Nephron progenitor cell (in vitro differentiated cells): ENCODE results near the gene ZFYVE9.

Experiments
- DNase-seq: peaks from one replicate; pipeline ENCODE4 v3.0.0; 2021
- H3K27ac Mint-ChIP-seq: 2 replicates; pipeline ENCODE4 v1.8.0; 2021; ENCODE audit warnings: mild to moderate bottlenecking, moderate library complexity, mixed read lengths
- H3K27me3 Mint-ChIP-seq: 2 replicates; pipeline ENCODE4 v1.8.0; 2021; ENCODE audit warnings: mild to moderate bottlenecking, low read depth, mixed read lengths; ENCODE audit not compliant: poor library complexity
- H3K36me3 Mint-ChIP-seq: 2 replicates; pipeline ENCODE4 v1.8.0; 2021; ENCODE audit warnings: low read depth, mixed read lengths
- H3K4me1 Mint-ChIP-seq: 2 replicates; pipeline ENCODE4 v1.8.0; 2021; ENCODE audit warnings: mixed read lengths
- H3K4me3 Mint-ChIP-seq: 2 replicates; pipeline ENCODE4 v1.8.0; 2021; ENCODE audit warnings: mild to moderate bottlenecking, moderate library complexity, mixed read lengths
- H3K9me3 Mint-ChIP-seq: 2 replicates; pipeline ENCODE4 v1.8.0; 2021; ENCODE audit warnings: mild to moderate bottlenecking, moderate library complexity, mixed read lengths
- TF ChIP-seq, protein P1 (sequence below): fragments of 200-600 bp; sonication (generic); IDR thresholded peaks from 2 replicates; pipeline ENCODE4 v1.5.0; 2021; ENCODE audit warnings: antibody characterized with exemption

ZFYVE9 gene

DNA sequence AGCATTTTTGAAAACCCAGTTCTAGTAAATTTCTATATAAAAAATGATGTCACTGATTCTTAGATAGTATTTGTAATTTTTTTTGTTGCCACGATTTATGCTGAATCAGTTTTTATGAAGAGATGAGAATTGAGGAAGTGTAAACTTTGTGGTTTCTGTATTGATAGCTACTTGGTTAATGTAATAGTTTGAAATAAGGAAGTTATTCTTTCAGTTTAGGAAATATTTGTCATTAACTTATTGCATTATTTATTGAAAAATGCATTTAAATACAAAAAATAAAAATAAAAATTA is 97.8 kb downstream of the ZFYVE9 start:
- H3K9me3 Mint-ChIP-seq: no peaks in the 10 kb centered on the region
- peaks cover 11% of the 10 kb centered on the region for H3K36me3 Mint-ChIP-seq
- no peak overlapping the region for H3K27ac Mint-ChIP-seq
- TF ChIP-seq, protein P1, sequence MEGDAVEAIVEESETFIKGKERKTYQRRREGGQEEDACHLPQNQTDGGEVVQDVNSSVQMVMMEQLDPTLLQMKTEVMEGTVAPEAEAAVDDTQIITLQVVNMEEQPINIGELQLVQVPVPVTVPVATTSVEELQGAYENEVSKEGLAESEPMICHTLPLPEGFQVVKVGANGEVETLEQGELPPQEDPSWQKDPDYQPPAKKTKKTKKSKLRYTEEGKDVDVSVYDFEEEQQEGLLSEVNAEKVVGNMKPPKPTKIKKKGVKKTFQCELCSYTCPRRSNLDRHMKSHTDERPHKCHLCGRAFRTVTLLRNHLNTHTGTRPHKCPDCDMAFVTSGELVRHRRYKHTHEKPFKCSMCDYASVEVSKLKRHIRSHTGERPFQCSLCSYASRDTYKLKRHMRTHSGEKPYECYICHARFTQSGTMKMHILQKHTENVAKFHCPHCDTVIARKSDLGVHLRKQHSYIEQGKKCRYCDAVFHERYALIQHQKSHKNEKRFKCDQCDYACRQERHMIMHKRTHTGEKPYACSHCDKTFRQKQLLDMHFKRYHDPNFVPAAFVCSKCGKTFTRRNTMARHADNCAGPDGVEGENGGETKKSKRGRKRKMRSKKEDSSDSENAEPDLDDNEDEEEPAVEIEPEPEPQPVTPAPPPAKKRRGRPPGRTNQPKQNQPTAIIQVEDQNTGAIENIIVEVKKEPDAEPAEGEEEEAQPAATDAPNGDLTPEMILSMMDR: no peak
- no peak for DNase-seq
- H3K4me3 Mint-ChIP-seq: no peak overlapping the region
- H3K27me3 Mint-ChIP-seq: no peaks in the 10 kb centered on the region
- peaks cover 12% of the 10 kb centered on the region for H3K4me1 Mint-ChIP-seq

DNA sequence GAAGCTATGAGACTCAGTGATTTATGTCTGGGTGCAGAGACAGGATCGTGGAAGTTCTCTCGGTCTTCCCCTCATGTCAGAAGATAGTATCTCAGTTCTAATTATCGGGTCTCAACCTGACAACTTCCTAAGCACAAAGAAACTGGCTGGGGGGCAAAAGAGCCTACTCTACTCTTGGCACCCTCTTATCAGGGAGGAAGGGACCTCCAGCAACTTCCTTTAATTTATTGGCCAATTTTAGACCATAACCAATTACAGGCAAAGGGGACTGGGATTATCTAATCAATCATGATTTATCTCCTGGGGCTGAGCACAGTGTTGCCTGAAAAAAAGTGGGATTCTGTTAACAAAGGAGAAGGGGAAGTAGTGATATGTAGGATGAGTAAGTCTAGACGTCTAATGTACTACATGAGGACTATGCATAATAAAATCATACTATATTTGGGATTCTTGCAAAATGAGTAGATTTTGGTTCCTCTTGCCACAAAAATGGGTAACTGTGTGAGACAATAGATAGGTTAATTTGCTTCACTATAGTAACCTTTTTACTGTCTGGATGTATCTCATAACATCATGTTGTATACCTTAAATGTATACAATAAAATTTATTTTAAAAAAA is 98.8 kb downstream of the ZFYVE9 start:
- TF ChIP-seq, protein P1: no peak
- Mint-ChIP-seq H3K4me3 (no peak overlapping the region), H3K27me3 (no peaks in the 10 kb centered on the region), H3K9me3 (no peaks in the 10 kb centered on the region), H3K36me3 (peaks cover 11% of the 10 kb centered on the region), H3K27ac (no peak overlapping the region), H3K4me1 (peaks cover 12% of the 10 kb centered on the region)
- DNase-seq: no peak

DNA sequence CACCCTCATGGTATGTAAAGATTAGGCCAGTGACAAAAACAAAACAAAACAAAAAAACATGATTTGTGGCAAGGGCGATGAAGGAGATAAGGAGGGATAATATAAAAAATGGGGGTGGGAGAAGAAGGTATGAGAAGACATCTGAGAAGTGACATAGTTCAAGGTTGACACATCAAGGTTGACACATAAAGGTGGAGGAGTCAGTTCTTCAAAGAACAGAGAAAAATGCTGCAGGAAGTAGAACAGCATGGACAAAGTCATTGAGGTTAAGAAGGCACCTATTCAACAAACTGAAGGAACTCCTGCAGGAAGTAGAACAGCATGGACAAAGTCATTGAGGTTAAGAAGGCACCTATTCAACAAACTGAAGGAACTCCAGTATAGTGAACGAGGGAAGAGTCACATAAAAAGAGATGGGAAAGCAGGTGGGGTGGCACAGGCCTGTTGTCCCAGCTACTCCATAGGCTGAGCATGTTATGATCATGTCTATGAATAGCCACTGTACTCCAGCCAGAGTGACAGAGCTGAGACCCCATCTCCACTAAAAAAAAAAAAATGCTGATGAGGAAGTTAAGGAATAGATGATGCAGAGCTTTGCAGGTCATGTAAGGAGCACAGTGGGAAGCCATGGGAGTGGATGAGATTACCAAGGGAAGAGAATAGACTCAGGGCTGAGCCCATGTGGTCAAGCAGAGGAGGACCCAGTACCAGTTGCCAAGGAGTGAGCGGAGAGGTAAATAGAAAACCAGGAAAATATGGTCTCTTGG is 101.5 kb downstream of the ZFYVE9 start:
- Mint-ChIP-seq H3K4me3 (no peak overlapping the region), H3K27me3 (peaks cover 2% of the 10 kb centered on the region), H3K4me1 (peaks cover 12% of the 10 kb centered on the region), H3K27ac (no peak overlapping the region), H3K9me3 (no peaks in the 10 kb centered on the region), H3K36me3 (peaks cover 14% of the 10 kb centered on the region)
- TF ChIP-seq, protein P1: no peak
- no peak for DNase-seq

DNA sequence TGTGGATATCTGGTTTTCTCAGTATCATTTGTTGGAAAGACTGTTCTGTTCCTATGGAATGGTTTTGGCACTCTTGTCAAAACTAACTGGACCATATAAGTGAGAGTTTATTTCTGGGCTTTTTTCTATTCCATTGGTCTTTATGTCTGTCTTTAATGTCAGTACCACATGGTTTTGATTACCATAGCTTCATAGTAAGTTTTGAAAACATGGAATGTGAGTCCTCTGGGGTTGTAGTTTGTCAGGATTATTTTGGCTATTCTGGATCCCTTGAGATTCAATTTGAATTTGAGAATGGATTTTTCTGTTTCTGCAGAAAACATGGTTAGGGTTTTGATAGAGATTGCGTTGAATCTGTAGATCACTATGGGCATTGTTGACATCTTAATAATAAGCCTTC is 107.9 kb downstream of the ZFYVE9 start:
- no peak overlapping the region for H3K27ac Mint-ChIP-seq
- H3K4me3 Mint-ChIP-seq: no peak overlapping the region
- H3K9me3 Mint-ChIP-seq: peaks cover 11% of the 10 kb centered on the region
- H3K4me1 Mint-ChIP-seq: no peaks in the 10 kb centered on the region
- TF ChIP-seq, protein P1: no peak
- H3K36me3 Mint-ChIP-seq: peaks cover 58% of the 10 kb centered on the region
- no peak for DNase-seq
- H3K27me3 Mint-ChIP-seq: peaks cover 5% of the 10 kb centered on the region

DNA sequence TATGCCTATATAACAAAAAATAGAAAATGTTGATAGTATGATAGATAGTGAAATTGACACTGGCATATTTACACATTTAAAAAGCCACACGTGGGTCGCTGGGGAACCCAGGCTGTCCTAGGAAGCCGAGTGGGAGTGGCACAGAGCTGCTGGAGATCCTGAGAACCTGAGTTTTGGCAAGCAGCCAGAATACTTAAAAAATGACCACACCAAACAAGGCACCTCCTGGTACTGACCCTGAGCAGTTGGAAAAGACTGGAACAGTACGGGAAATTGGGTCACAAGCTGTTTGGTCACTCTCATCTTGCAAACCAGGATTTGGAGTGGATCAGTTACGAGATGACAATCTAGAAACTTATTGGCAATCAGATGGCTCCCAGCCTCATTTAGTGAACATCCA is 111.5 kb downstream of the ZFYVE9 start:
- no peaks in the 10 kb centered on the region for H3K4me1 Mint-ChIP-seq
- H3K4me3 Mint-ChIP-seq: no peak overlapping the region
- no peak overlapping the region for H3K27ac Mint-ChIP-seq
- H3K9me3 Mint-ChIP-seq: peaks cover 11% of the 10 kb centered on the region
- TF ChIP-seq, protein P1: no peak
- peaks cover 48% of the 10 kb centered on the region for H3K36me3 Mint-ChIP-seq
- H3K27me3 Mint-ChIP-seq: peaks cover 7% of the 10 kb centered on the region
- DNase-seq: no peak

DNA sequence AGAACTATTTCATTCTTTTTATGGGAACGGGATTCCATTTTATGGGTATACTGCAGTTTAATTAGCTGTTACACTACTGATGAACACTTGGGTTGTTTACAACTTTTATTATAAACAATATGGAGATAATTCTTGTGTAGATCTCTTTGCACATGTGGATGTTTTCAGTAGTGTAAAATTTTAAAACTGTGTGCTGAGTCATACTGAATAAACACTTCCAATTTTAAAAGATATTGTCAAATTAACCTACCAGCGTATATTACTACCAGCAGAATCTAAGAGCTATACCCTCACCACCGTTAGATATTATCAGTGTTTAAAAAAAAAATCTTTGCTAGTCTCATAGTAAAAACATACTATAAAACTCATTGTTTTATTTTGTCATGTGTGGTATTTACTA is 118.0 kb downstream of the ZFYVE9 start:
- DNase-seq: no peak

More for the DNA sequence above, 118.0 kb downstream of the ZFYVE9 start:
- TF ChIP-seq, protein P1: no peak
- Mint-ChIP-seq H3K4me1 (no peaks in the 10 kb centered on the region), H3K4me3 (no peak overlapping the region), H3K27ac (no peak overlapping the region), H3K9me3 (no peaks in the 10 kb centered on the region), H3K27me3 (peaks cover 4% of the 10 kb centered on the region), H3K36me3 (no peaks in the 10 kb centered on the region)
